Neural crest cell (in vitro differentiated cells): ENCODE measurements around the gene TIMM13. TPM values are rescaled to one million over a fixed set of nuclear protein-coding genes. Genes with fewer than 3 reads are reported as not detected.

Experiments
- DNase-seq: peaks from one replicate; pipeline ENCODE4 v3.0.0; 2021; ENCODE audit warnings: low read depth, mixed read lengths, low spot score
- H3K27ac Mint-ChIP-seq: one replicate; pipeline ENCODE4 v1.8.0; 2021; ENCODE audit warnings: mild to moderate bottlenecking, mixed read lengths; ENCODE audit not compliant: unreplicated experiment
- H3K27me3 Mint-ChIP-seq: 2 replicates; pipeline ENCODE4 v1.8.0; 2021; ENCODE audit warnings: low read depth, mild to moderate bottlenecking, mixed read lengths
- H3K36me3 Mint-ChIP-seq: 2 replicates; pipeline ENCODE4 v1.8.0; 2021; ENCODE audit warnings: low read depth, mild to moderate bottlenecking, mixed read lengths
- H3K4me1 Mint-ChIP-seq: 2 replicates; pipeline ENCODE4 v1.8.0; 2021; ENCODE audit warnings: mixed read lengths
- H3K4me3 Mint-ChIP-seq: one replicate; pipeline ENCODE4 v1.8.0; 2021; ENCODE audit warnings: mild to moderate bottlenecking, mixed read lengths
- H3K9me3 Mint-ChIP-seq: 2 replicates; pipeline ENCODE4 v1.8.0; 2021; ENCODE audit warnings: mixed read lengths
- CTCF ChIP-seq: fragments of 200-600 bp; sonication (generic); conservative IDR thresholded peaks from 2 replicates; pipeline ENCODE4 v1.5.0; 2021; ENCODE audit warnings: antibody characterized with exemption, mild to moderate bottlenecking
- total RNA-seq: library from RNA; stranded (reverse); gene quantifications from 2 replicates; pipeline ENCODE4 v1.2.1, GENCODE V29; 2021

The TIMM13 gene
- total RNA-seq, 1 donor from 2014 or later: 145 TPM

- Mint-ChIP-seq H3K36me3 (peaks cover 9% of the 10 kb centered on the region), H3K4me1 (peaks cover 9% of the 10 kb centered on the region), H3K4me3 (no peak overlapping the region), H3K27ac (peak overlapping the region; percentile 12), H3K9me3 (no peaks in the 10 kb centered on the region), H3K27me3 (peaks cover 5% of the 10 kb centered on the region)
- TF ChIP-seq CTCF: no peak
- DNase-seq: no peak
Measured at GRCh38 chr19:2432131-2432848, 4.9 kb upstream of the TIMM13 start.

GRCh38 chr19:2431318-2432055 lies 4.1 kb upstream of the TIMM13 start:
- DNase-seq: no peak
- Mint-ChIP-seq H3K27ac (no peak overlapping the region), H3K27me3 (peaks cover 6% of the 10 kb centered on the region), H3K9me3 (no peaks in the 10 kb centered on the region), H3K36me3 (peaks cover 9% of the 10 kb centered on the region), H3K4me1 (peaks cover 14% of the 10 kb centered on the region), H3K4me3 (no peak overlapping the region)
- no peak for TF ChIP-seq CTCF

- DNase-seq: no peak
- no peak for TF ChIP-seq CTCF
- H3K4me3 Mint-ChIP-seq: peak overlapping the region; percentile 64
- peaks cover 16% of the 10 kb centered on the region for H3K4me1 Mint-ChIP-seq
- peaks cover 5% of the 10 kb centered on the region for H3K36me3 Mint-ChIP-seq
- no peaks in the 10 kb centered on the region for H3K9me3 Mint-ChIP-seq
- no peak overlapping the region for H3K27ac Mint-ChIP-seq
- peaks cover 6% of the 10 kb centered on the region for H3K27me3 Mint-ChIP-seq
Measured at GRCh38 chr19:2429917-2430535, 2.6 kb upstream of the TIMM13 start.

GRCh38 chr19:2428756-2429711 lies 1.6 kb upstream of the TIMM13 start:
- peak overlapping the region; percentile 57 for H3K27ac Mint-ChIP-seq

More at GRCh38 chr19:2428756-2429711, 1.6 kb upstream of the TIMM13 start:
- Mint-ChIP-seq H3K27me3 (peaks cover 6% of the 10 kb centered on the region), H3K9me3 (no peaks in the 10 kb centered on the region), H3K36me3 (peaks cover 5% of the 10 kb centered on the region), H3K4me3 (peak overlapping the region; percentile 54), H3K4me1 (peaks cover 16% of the 10 kb centered on the region)
- no peak for DNase-seq
- no peak for TF ChIP-seq CTCF
